Measurements from ENCODE around the gene ABLIM2.

- TF ChIP-seq SNAI2 (CRISPR knock-in tag; IDR thresholded peaks at IDR 0.05), result no peak
- no peak for TF ChIP-seq ZFP3 (CRISPR knock-in tag; IDR thresholded peaks at IDR 0.05)
- TF ChIP-seq ZFP30 (CRISPR knock-in tag; IDR thresholded peaks at IDR 0.05), result no peak
- TF ChIP-seq PATZ1 (CRISPR knock-in tag; IDR thresholded peaks at IDR 0.05; ENCODE audit: borderline replicate concordance), result no peak
- no peak for TF ChIP-seq TSHZ2 (CRISPR knock-in tag; IDR thresholded peaks at IDR 0.05)
- no peak for TF ChIP-seq POU6F1 (CRISPR knock-in tag; IDR thresholded peaks at IDR 0.05; ENCODE audit: borderline replicate concordance, low read depth)
- no peak for TF ChIP-seq PPARA (CRISPR knock-in tag; IDR thresholded peaks at IDR 0.05; ENCODE audit: borderline replicate concordance)
- TF ChIP-seq ZC3H10 (CRISPR knock-in tag; IDR thresholded peaks at IDR 0.05), result no peak
These were observed 190.2 kb downstream of the ABLIM2 start for GRCh38 chr4:7968262-7968896.

Data from SK-N-SH treated with all-trans-retinoic acid at 6 μM for 48 hours (cell line).